Heart right ventricle (tissue), 16 donors: Measurements from ENCODE around the gene SEC16A. TPM values are rescaled to one million over a fixed set of nuclear protein-coding genes. Genes with fewer than 3 reads are reported as not detected.

Experiments
- ATAC-seq, 8 donors: fragments of 200-7000 bp; cut with Tn5 transposase; one replicate each; pipeline ENCODE4 v1.9.1; 2020; ENCODE audit warnings: mild to moderate bottlenecking in 8 of 8, moderate library complexity in 8 of 8, moderate number of reproducible peaks in 1 of 8
- DNase-seq, 2 donors: peaks; one replicate each; pipeline ENCODE4 v3.0.0-alpha.2; 2020
- H3K27ac ChIP-seq, 10 donors: fragments of 200-600 bp; sonication (generic) in 2 of 10; one replicate each; pipeline versions ENCODE4 v1.5.0 to v1.8.0; 2020 to 2022; ENCODE audit warnings: mild to moderate bottlenecking in 3 of 10
- H3K27me3 ChIP-seq, 7 donors: fragments of 200-600 bp; one replicate each; pipeline ENCODE4 v1.8.0; 2021 to 2022; ENCODE audit warnings: mild to moderate bottlenecking in 2 of 7
- H3K36me3 ChIP-seq, 9 donors: fragments of 200-600 bp; sonication (generic) in 1 of 9; one replicate each; pipeline versions ENCODE4 v1.5.0 to v1.8.0; 2020 to 2022; ENCODE audit warnings: mild to moderate bottlenecking in 2 of 9
- H3K4me1 ChIP-seq, 9 donors: fragments of 200-600 bp; sonication (generic) in 1 of 9; one replicate each; pipeline versions ENCODE4 v1.5.0 to v1.8.0; 2020 to 2022; ENCODE audit warnings: mild to moderate bottlenecking in 4 of 9
- H3K4me3 ChIP-seq, 10 donors: fragments of 200-600 bp; sonication (generic) in 2 of 10; one replicate each; pipeline versions ENCODE4 v1.5.0 to v1.8.0; 2020 to 2022; ENCODE audit warnings: mild to moderate bottlenecking in 7 of 10, moderate library complexity in 2 of 10
- H3K9me3 ChIP-seq, 11 donors: fragments of 200-600 bp in 10 of 11; sonication (generic) in 2 of 11; one replicate each; pipeline versions ENCODE4 v1.5.0 to v1.8.0; 2013 to 2022; ENCODE audit warnings: mild to moderate bottlenecking in 2 of 11, control low read depth in 1 of 11, moderate library complexity in 1 of 11
- CTCF ChIP-seq, 9 donors: fragments of 200-600 bp; sonication (generic) in 2 of 9; IDR thresholded peaks; one replicate each; pipeline versions ENCODE4 v1.5.0 to v1.8.0; 2021 to 2022; ENCODE audit warnings: antibody characterized with exemption in 9 of 9, mild to moderate bottlenecking in 5 of 9, moderate library complexity in 1 of 9
- WGBS, 2 donors: extraction: QIAGEN DNeasy Blood & Tissue Kit; methylation state at CpG; one replicate each; pipeline ENCODE4 v1.1.7; 2013; ENCODE audit warnings: inconsistent platforms in 1 of 2; 5-methylcytosine and 5-hydroxymethylcytosine counted together
- intact Hi-C, 10 donors: fragments of 100-400 bp; cut with DNase I; formaldehyde crosslinking; loops; one replicate each; pipeline versions ENCODE4 v1.11.1 to v1.14.2; 2022
- polyA plus RNA-seq, 2 donors: library from polyadenylated mRNA; stranded (reverse); fragments of 200-250 nt; gene quantifications; one replicate each; pipeline ENCODE4 v1.2.3, GENCODE V29; 2013
- total RNA-seq, 10 donors: library from RNA; stranded (reverse); fragmentation: NEBNext Ultra II Directional in 3 of 10; extraction: Animal tissue kit (Norgen Biotek cat#: 25700) in 3 of 10; gene quantifications; one replicate each; pipeline versions ENCODE4 v1.2.1 to v1.2.4, GENCODE V29; 2021 to 2023
- donor health status: Arrhythmogenic right ventricular cardiomyopathy.
- donor health status: ischemic (EF 13 %, LVEDD 7.1; RV severe dilation, severe dysfunction).
- donor health status: healthy with polysubstance abuse.
- donor health status: DM: no; HTN: yes; CAD: no.
- donor health status: DM: no; HTN: no; CAD: no.
- donor health status: ischemic (EF 25% LVEDD 6.9; RV normal size, moderate dysfunction).
- donor health status: ischemic (EF 25% LVEDD 5.7; RV mildly dilated, moderate dysfunction).
- donor health status: healthy.
- donor health status: DM: yes; HTN: yes; CAD: no.
- donor health status: Ischemic cardiomyopathy.
- donor health status: ischemic (EF 35%, LVEDD 5.7; RV mildly dilated, moderate dysfunction).
- donor health status: nonischemic (EF 11% LVEDD 7.7; RV severe dilation, severe dysfunction).
- donor health status: DM: yes; HTN: yes; CAD: no.
- donor health status: PGD.
- donor health status: ischemic (EF 29% LVEDD 5.4; RV normal size, mild dysfunction).
- donor health status: nonischemic (EF 23%, LVEDD 6.1; RV moderate dilation, normal function).

Gene SEC16A
- total and polyA plus RNA-seq, 12 donors: 21.9 to 35.9 (median 28.6) TPM

GRCh38 chr9:136494012-136494411 lies 11.2 kb upstream of the SEC16A start:
- H3K4me3 ChIP-seq: no peak overlapping the region
- intact Hi-C loops: loop anchor here in 1 of 10 donors (5.0 kb wide), 1 partner anchor 38 kb away; no protein-coding TSS in a partner anchor
- peaks cover 0 to 49% (median 28%) of the 10 kb centered on the region in 9 donors for H3K36me3 ChIP-seq
- no peak for TF ChIP-seq CTCF (IDR thresholded peaks at IDR 0.05)
- WGBS, 2 donors: 64 to 70% methylated on average over 9 of the region's 9 CpGs
- peak in 1 of 2 donors; percentile 23 for DNase-seq
- peak overlapping the region in 4 of 10 donors; percentile 15 to 45 (median 30) for H3K27ac ChIP-seq
- peaks cover 0 to 28% (median 13%) of the 10 kb centered on the region in 9 donors for H3K4me1 ChIP-seq
- no peaks in the 10 kb centered on the region for H3K9me3 ChIP-seq
- peak in 6 of 8 donors; percentile 1 to 16 (median 6) for ATAC-seq
- no peaks in the 10 kb centered on the region for H3K27me3 ChIP-seq

GRCh38 chr9:136493567-136493971 lies 10.7 kb upstream of the SEC16A start:
- Histone ChIP-seq H3K36me3 (peaks cover 0 to 45% (median 23%) of the 10 kb centered on the region in 9 donors), H3K4me3 (no peak overlapping the region), H3K27ac (peak overlapping the region in 4 of 10 donors; percentile 20 to 45 (median 41)), H3K4me1 (peaks cover 0 to 32% (median 14%) of the 10 kb centered on the region in 9 donors), H3K9me3 (no peaks in the 10 kb centered on the region), H3K27me3 (no peaks in the 10 kb centered on the region)
- intact Hi-C loops: loop anchor here in 1 of 10 donors (5.0 kb wide), 1 partner anchor 39 kb away; no protein-coding TSS in a partner anchor
- no peak for TF ChIP-seq CTCF (IDR thresholded peaks at IDR 0.05)
- 84 to 90% methylated on average over 8 of the region's 8 CpGs for WGBS, 2 donors
- ATAC-seq (peak; percentile 2 to 20 (median 8)), DNase-seq (peak in 1 of 2 donors; percentile 11)

- no peaks in the 10 kb centered on the region for H3K9me3 ChIP-seq
- DNase-seq: peak in 1 of 2 donors; percentile 31
- no peak overlapping the region for H3K4me3 ChIP-seq
- H3K36me3 ChIP-seq: peaks cover 0 to 40% (median 18%) of the 10 kb centered on the region in 9 donors
- H3K4me1 ChIP-seq: peaks cover 0 to 37% (median 17%) of the 10 kb centered on the region in 9 donors
- TF ChIP-seq CTCF (IDR thresholded peaks at IDR 0.05): no peak
- ATAC-seq: peak in 5 of 8 donors; percentile 7 to 32 (median 20)
- H3K27ac ChIP-seq: peak overlapping the region in 4 of 10 donors; percentile 11 to 45 (median 41)
- no peaks in the 10 kb centered on the region for H3K27me3 ChIP-seq
- intact Hi-C loops: loop anchor here in 1 of 10 donors (5.0 kb wide), 1 partner anchor 39 kb away; no protein-coding TSS in a partner anchor
- 51 to 60% methylated on average over 26 of the region's 26 CpGs for WGBS, 2 donors
Measured at GRCh38 chr9:136492978-136493522, 10.2 kb upstream of the SEC16A start.

- no peak for TF ChIP-seq CTCF (IDR thresholded peaks at IDR 0.05)
- Histone ChIP-seq H3K9me3 (no peaks in the 10 kb centered on the region), H3K4me1 (peaks cover 1 to 41% (median 17%) of the 10 kb centered on the region in 9 donors), H3K27me3 (no peaks in the 10 kb centered on the region), H3K4me3 (no peak overlapping the region), H3K27ac (no peak overlapping the region), H3K36me3 (peaks cover 0 to 7% (median 0%) of the 10 kb centered on the region in 9 donors)
- ATAC-seq (no peak), DNase-seq (no peak)
- WGBS, 2 donors: 88 to 90% methylated on average over 17 of the region's 17 CpGs
- intact Hi-C loops: loop anchor here (2.0 to 10.0 kb wide), 8 partner anchors 38 to 203 kb away; partner anchors contain the start of genes AGPAT2 (in 2 of the 10) and NOTCH1 (in 1 of the 10)
Measured at GRCh38 chr9:136489731-136490130, 6.9 kb upstream of the SEC16A start.
